Skin of body (tissue), 2 donors: Measurements from ENCODE around the gene CNTN4. TPM values are rescaled to one million over a fixed set of nuclear protein-coding genes. Genes with fewer than 3 reads are reported as not detected.
A peak's percentile ranks its signal among the peaks of the same experiment; 100 is the strongest.

Experiments
- DNase-seq: peaks from one replicate; lab custom pipeline; 2025; lab: John Stamatoyannopoulos, UW
- total RNA-seq: library from RNA; depleted of rRNA; stranded (reverse); fragments of >200 nt; gene quantifications from one replicate; pipeline ENCODE4 v1.2.3, GENCODE V29; 2014

The CNTN4 gene
- total RNA-seq, 1 donor from 2014 or later = 24.4 TPM

DNA sequence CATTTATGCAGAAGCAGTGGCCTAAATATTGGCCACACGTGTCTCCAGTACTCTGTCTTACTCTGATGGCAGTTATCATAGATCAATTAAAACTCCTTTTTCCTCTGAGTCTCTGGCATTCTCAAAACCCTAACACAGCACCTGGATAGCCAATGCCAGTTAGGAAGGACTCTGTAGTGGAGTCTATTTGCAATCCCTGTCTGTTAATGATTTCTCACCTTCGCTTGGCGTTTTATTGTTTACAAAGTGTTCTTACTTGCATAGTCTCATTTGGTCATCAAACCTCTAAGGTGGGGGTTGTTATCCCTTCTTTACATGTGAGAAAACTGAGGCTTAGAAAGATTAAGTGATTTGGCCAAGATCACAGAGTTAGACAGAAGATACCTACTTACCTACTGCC lies 752.7 kb downstream of the CNTN4 start:
- no peak for DNase-seq

DNA sequence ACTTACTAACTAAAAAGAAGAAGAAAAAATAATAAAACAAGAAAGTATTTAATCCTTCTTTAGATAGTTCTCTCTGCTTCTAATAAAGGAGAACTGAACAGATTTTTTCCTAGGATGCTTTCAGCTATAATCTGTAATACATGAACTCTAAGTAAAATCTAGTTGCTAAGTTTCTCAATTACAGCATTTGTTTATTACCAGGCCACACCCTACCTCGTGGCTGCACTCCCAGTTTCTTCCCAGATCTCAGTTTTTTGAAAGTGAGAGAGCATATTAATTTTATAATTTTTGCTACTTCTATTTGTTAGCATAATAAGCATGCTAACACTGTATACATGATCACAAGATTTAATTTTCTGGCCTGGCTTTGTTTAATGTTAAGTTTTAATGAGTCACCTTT lies 753.2 kb downstream of the CNTN4 start:
- DNase-seq = peak; percentile 21

DNA sequence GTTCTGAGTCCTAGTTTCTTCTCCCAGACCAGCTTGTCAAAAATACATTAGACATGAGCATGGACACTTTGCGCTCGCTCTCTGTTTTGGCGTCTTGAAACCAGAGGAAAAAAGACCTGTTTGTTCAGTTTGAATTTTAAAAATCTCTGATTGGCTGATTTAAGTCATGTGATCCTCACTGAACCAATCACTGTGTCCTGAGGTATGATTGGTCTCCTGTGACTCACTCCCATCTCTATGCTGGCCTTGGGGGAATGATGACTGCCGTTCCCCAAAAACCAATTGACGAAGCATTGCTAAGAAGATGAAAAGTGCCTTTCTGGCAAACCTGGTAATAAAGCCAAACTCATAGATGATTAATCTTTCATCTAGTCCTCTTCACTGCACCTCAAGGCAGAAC lies 755.0 kb downstream of the CNTN4 start:
- no peak for DNase-seq

DNA sequence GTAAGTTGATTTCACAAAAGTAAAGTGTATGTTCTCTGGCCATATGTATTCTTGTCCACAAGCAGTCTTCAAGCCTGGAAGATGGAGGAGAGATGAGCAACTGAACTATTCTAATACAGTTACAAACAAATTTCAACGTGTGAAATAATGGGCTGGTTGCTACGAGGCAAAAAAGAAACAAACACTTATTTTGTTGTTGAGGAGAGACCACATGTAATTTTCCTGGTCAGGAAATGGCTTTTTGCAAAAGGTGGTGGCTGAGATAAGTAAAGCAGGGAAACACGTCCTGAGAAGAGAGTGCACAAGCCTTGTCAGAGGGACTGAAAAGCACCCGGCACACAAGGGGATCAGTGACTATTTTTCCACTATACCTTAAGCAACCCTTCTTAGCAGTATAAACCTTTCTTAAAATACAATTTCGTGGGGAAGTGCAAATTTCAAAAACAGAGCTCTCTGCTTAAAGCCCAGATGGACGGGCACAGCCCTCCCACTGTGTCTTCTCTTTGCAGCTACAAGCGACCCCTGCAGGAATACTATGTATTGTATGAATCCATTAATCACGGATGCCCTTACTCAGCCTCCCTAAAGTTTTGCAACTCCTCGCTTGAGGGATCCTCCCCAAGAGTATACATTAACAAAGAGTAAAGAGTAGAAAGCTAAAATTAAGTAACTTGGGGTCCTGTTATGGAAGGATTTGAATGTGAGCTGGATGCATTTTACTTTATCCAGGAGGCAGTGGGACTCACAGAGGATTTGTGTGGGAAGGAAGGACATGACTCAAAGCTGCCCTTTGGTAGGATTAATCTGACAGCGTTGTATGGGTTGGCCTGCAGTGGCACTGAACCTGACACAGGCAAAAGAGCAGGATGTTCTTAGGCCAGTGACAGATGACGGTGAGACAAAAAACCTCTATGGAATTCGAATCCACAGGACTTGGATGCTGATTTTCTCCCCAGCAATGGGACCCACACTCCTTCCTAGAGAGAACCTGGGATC lies 757.8 kb downstream of the CNTN4 start:
- DNase-seq = no peak

DNA sequence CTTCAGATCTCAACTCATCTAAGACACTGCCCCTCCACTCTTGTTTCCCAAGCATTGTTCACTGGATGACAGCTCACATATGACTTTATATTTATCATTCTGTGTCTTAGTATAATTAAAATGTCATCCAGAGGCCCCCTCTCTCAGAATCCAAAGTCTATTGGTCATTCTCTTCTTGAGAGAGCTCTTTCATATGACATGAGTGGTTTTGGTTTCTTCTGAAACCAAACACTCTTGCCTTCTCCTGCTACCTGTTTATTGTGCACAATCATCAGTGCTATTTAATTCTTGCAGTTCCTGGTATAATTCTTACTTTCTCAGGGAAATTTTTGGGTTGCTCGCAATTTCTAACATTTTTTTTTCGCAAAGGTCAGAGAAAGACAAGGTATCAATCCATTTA lies 762.0 kb downstream of the CNTN4 start:
- DNase-seq = no peak

DNA sequence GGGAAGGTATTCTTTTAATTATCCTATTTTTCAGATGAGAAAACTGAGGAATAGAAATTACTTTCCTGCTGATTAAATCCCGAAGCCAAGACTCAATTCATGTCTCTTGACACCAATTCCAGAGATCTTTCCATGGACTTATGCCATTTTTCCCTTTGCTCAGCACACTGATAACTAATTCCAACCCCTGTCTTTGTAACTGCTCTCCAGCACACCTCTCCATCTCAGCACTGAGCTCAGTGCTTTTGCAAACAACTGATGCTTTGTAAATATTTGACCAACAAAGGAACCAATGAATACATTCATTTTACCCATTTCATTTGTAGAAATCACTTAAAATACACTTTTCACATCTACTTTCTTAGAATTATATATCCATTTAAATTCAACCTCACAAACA lies 762.5 kb downstream of the CNTN4 start:
- DNase-seq = no peak

DNA sequence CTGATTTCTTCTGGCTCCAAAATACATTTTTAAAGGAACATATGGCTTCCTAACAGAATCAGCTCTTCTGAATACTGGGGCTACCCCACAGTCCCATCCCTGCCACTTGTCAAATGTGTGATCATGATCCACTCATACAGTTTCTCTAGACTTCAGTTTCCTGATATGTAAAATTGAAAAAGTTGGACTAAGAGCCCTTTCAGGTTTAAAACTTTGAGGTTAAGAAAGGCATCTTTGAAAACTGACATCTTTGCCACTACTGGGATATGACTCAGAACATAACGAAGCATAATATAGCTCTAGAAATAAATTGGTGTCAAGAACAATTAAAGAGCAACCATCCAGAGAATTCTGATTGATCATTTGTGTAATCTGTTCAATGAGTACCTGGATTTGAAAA lies 763.3 kb downstream of the CNTN4 start:
- no peak for DNase-seq

DNA sequence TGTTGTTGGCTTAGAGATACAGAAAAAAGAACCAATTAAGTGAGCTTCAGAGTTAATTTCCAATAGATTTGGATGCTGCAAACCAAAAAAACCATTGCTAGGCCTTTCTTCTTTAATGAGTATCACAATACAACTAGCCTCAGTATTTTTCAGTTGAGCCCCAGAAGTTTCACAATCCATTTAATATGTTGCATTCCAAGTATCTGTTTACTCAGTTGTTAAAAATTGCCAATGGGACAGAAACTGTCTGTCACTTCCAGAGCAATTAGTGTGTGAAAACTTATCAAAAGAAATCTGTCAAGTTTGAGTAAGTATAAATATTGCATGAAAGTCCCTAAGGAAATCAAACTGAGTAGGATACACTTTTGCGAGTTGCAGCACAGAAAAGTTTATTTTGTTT lies 763.7 kb downstream of the CNTN4 start:
- DNase-seq = no peak

DNA sequence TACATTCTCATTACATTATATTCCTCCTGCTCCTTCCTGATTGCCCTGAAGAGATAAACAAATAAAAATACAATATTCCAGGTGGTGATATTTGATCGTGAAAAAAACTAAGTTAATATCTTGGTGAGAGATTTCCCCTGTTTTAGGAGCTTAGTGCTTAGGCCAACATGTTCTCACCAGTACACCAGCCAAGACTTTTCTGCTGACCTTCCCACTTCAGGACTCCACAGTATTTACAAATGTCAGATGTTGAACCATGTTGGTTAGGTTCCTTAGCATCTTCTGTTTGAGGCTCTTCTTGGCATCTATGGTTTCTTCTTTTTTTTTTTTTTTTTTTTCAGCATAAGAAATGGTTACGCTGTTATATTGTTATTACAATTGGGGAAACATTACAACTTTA lies 764.5 kb downstream of the CNTN4 start:
- no peak for DNase-seq

DNA sequence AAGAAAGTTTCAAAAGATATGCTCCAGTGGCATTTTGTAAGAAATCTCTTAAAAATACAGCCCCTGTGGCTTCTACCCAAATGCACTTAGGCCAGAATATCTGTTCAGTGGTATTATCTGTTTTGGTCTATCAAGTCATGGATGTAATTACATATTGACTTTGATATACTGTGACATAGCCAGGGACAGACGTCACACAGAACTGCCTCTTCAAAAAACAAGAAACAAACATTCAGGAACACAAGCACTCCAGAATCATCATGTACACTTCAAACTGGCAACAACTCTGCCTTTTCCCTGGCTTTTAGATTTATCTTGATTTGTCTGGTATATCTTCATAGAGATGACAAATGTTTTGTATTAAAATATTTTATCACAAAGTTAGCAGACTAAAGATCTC lies 771.2 kb downstream of the CNTN4 start:
- DNase-seq = no peak

DNA sequence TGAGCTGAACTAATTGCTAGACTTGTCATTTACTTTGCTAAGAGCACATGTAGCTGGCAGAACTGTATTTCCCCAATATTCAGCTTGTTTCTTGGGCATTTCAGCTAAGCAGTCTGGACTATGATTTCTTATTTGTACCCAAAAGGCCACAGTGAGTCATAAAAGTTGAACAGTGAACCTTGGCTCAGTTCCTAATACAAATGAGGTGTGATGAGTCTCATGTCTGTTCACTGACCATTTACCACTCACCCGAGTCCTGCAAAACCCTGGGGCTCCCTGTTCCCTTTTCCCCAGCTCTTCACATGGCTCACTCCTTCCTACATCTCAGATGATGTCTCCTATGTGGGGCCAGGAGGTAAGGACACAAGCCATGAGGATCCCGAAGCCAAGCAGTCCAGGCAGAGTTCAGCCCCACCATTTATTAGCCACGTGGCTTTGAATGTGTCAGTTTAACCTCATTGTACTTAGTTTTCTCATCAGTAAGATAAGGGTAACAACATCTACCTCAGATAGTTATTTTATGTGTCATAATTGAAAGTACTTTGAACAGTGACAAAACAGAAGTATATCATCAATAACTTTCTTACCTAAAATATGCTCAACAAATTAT lies 772.2 kb downstream of the CNTN4 start:
- DNase-seq = no peak

DNA sequence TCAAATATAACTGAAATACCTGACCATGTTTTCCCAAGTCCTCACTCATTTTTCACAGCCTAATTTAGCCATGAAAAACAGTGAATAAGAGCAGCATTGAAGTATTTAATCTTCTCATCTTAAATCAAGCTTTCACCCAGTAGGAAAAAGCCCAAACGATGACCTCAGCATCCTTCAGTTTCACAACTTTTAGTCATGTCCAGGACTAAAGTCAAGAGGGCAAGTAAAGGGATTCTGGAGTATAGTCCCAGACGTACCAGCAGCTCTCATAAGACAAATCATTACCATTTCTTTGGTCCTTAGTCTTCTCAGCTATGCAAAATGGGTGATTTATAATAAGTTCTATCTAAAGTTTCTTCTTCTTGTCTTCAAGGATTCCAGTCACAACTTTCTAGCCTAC lies 774.2 kb downstream of the CNTN4 start:
- DNase-seq = no peak

DNA sequence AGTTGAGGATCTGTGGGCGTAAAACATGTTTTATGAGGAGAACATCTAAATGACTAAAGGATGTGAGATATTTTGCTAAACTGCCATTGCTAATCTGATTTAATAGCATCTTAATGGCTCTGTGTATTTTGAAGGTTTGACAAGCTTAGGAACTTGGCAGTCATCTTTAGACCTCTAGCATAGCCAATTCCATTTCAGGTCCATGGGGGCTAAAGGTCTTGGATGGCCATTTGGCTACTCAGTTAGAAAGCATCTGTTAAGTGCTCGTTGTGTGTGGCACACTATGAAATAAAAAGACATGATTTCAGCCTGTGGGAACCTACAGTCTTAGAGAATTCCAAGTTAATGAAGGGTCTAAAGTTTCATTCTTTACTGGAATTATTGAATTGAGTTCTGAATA lies 775.3 kb downstream of the CNTN4 start:
- no peak for DNase-seq

DNA sequence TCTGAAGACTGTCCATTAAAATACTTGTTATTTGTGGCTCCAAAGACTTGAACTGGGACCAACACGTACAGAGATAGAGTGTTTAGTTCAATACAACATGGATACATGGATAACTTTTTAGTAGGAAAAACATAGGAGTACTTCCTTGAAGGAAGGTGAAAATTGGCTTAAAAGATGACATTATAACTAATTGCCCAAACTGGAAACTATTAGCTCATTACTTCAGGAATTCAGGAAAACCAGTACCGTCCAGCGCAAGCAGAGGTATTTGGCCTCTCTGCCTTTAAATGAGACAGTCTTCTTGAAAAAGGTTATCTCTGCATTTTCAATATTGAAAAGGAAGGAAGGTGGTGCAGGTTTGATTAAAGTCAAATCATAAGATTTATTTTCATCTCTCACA lies 777.0 kb downstream of the CNTN4 start:
- DNase-seq = no peak

DNA sequence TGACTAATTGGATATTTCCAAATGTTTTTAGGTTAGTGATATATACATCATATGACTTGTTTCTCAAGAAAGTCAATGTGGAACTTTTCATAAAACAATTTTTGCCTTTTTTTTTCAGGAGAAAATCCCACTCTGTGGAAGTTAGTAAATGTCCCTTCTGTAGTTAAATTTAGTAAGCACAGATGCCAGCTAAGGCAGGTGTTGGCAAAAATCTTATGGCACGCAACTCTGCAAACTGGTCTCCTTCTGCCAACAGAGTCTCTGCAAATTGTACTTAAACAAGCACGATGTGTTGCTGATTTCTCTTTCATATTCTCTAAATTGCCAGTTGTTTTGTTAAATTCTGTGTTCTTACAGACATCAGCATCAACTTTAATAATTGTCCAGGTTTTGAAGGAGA lies 777.7 kb downstream of the CNTN4 start:
- DNase-seq = no peak

DNA sequence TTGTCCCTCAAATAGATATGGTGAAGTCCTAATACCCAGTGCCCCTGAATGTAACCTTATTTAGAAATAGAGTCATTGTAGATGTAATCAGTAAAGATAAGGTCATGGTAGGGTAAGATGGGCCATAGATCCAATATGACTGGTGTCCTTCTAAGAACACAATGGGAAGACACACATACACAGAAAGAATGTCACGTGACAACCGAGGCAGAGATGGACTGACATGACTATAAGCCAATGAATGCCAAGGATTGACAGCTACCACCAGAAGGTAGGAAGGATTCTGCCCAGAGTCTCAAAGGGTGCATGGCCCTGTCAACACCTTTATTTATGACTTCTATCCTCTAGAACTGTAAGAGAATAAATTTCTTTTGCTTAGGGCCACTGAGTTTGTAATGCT lies 780.4 kb downstream of the CNTN4 start:
- no peak for DNase-seq

DNA sequence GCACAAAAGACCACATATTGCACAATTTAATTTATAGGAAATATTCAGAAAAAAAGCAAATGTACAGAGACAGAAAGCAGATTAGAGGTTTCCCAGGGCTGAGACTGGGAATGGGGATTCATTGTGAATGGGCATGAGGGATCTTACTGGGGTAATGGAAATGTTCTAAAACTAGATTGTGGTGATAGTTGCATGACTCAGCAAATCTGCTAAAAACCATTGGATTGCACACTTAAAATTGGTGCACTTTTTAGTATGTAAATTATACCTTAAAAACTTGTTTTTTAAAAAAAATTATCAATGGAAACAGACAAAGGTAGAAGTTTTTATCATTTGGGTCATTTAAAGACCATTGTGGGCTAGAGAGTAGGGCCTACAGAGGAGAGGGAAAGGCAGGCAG lies 780.9 kb downstream of the CNTN4 start:
- DNase-seq = no peak

DNA sequence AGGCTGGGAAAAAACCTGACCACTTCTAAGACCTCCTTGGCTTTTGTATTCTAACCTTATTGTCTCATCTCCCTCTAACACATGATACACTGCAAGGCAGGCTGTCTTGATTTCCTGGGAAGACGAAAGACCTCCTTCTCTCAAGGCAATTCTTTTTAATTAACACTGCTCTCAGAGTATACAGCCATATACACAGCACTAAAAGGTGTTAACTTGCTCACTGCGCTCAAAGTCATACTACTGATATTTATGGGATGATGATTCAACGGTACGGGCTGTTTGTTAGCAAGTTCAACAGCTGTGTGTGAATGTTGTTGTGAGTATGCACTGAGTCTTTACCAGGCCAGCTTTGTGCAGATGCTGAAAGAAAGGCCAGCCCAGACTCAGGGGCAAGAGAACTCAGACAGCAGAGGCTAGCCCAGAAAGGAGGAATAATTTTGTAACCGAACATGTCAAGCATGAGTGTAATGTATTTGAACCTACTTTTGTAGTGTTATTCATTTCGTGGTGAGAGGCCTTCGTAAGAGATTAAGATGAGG lies 781.6 kb downstream of the CNTN4 start:
- DNase-seq = no peak

DNA sequence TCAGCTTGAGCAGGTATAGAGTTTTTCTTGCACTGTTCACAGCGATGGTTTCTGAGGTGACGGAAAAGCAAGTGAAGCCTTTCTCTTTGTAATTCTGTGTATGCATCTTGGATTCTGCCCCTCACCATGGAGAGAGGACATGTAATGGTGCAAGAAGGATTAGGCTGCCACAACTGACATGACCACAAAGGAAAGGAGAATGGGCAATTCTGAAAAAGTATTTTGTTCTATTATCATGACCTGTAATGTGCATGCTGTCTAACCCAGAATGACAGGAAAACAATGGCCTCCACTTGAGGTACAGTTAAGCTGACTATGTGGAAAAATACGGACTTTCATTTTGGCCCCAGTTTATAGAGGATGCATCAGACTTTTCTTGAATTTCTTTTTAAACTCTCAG lies 784.6 kb downstream of the CNTN4 start:
- DNase-seq = no peak

DNA sequence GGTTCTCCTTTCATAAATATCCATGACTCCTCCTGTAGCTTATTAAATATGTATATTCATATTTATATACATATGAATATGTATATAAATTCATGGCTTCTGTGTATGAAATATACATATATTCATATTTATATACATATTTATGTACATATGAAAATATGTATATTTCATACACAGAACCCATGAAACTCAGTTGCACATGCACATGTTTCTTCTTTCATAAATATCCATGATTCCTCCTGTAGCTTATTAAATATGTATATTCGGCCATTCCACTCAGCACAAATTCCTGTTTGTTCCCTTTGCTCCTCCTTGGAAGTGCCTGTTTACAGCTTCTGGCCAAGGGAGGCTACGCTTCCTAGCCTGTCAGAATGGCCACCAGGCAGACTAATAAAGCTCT lies 789.9 kb downstream of the CNTN4 start:
- no peak for DNase-seq

DNA sequence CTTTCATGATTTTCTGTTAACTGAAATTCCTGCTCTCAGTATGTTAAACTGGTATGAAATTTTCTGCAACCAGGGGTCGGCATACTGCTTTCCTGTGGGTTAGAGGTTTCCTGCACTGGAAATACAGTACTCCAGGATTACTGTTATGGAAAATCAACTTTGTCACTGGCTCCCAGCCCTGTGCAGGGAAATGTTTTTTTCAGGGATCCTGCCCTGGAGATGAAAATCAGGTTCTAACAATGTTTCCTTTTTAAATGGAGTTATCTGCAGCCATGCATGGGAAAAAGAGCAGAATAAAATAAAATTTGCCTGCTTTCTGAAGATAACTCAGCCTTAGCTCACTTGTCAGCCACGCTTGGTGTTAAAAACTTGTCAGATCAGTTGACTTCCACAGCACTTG lies 791.1 kb downstream of the CNTN4 start:
- no peak for DNase-seq

DNA sequence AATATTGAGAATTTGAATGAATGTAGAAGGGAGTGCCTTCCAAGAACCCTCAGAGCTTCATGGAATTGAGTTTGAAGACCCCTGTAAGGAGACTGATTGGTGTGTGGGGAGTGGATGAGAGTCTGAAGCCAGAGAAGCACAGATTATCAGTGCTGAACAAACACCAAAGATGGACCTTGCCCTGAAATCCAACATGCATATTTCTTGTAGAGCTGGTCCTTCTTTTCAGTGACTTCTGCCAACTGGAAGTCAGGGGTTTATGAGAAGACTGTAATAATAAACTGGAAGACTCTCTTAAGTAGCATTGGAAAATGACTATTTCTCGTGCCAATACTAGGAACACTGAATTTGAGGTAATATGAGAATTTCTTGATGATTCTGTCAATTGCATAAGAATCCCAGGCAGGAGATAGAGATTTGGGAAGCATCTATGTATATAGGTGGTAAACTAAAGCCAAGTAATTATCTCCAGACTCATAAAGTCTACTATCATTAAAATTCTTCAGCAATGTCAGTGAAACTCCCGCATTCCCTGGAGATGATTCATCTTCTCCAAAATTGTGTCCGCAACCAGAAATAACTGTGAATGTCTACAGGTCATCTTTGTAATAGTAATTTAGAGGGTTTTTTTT lies 797.8 kb downstream of the CNTN4 start:
- DNase-seq = no peak
